ENCODE data around the gene ADISSP.

Gene ADISSP

GRCh38 chr20:3710703-3711483 lies 56.7 kb downstream of the ADISSP start:
- DNase-seq: peak; percentile 73

- DNase-seq: no peak
These were observed 57.5 kb downstream of the ADISSP start for GRCh38 chr20:3710011-3710466.

DNA sequence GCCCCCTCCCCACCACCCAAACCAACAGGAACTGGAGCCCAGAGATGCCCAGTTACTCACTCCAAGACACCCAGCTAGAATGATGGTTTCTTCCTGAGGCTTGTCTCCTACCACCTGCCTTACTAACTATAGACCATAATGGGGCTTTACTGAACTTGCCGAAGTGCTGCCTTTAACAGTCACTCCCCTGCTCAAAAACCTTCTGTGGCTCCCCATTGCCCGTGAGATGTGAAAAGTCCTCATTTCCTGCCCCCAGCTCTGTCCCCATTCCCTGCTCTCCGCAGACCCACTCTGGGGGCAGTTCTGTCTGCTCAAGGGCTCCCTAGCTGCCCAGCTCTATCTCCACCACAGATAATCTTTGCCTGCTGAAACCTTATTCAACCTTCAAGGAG lies 60.0 kb downstream of the ADISSP start:
- DNase-seq: no peak

DNA sequence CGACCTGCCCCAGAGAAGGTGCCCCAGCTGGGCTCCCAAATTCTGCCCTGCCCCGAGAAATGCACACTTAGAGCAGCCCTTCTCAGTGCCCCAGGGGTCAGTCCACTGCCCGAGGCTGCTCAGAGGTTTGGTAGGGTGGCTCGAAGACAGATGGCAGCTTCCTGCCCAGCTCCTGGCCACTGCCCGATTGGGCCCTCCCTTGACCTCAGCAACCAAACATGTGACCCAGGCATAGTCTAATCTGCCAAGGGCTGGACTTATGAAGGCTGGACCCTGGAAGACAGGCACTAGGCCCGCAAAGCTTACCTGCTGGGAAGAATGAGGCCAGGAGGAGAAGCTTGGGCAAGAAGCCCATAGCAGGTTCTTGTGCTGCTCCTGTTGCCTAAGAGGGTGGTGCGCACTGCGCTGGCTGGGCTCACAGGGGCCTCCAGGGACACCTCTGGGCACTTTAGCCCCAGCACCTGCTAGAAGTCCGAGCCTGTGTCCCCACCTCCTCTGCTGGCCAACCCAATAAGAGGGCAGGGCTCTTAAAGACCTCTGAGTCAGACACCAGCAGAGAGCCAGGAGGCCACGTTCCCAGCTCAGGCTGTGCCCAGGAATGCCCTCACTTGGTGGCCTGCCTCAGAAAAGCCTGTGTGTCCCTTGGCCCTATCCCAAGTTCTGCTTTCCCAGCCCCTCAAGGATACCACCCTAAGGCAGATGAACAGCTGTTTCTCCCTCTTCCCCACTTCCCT lies 60.6 kb downstream of the ADISSP start:
- DNase-seq: no peak

- DNase-seq: no peak
These were observed 61.4 kb downstream of the ADISSP start for GRCh38 chr20:3705970-3706739.

DNA sequence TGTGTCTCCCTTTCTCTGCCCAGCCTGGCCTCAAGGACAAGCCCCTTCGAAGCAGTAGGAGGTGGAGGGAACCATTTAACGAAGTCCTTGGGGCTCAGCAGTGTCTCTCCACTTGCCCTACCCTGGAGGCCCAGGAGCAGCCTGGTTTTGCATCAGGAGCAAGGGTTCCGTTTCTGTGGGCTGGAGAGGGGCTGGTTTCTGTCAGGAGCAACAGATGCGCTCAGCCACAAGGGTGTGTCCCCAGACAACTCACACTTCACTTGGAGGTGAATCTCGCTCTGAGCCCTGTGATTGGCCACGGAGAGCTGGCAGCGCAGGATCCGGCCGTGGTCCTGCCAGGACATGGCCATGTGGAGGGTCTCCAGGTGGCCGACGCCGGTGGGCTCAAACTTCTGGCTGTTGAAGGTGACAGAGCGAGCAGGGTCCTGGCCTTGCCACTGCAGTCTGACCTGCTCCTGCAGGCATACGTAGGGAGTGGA lies 62.0 kb downstream of the ADISSP start:
- DNase-seq: no peak

- DNase-seq: no peak
These were observed 63.5 kb downstream of the ADISSP start for GRCh38 chr20:3704087-3704486.

Measured in midbrain (tissue), 1 donor.